Measurements from ENCODE around the gene NFE2L3.
A peak's percentile ranks its signal among the peaks of the same experiment; 100 is the strongest.

GRCh38 chr7:26199301-26200037, 47.5 kb downstream of the NFE2L3 start:
- no peak for TF ChIP-seq CTCF (IDR thresholded peaks at IDR 0.05)
- peak in 2 of 4 donors; percentile 40 to 56 for TF ChIP-seq POLR2A (IDR thresholded peaks at IDR 0.05)

All from esophagus squamous epithelium (tissue), 4 donors.